ENCODE measurements around the gene RAPGEF5.

DNA sequence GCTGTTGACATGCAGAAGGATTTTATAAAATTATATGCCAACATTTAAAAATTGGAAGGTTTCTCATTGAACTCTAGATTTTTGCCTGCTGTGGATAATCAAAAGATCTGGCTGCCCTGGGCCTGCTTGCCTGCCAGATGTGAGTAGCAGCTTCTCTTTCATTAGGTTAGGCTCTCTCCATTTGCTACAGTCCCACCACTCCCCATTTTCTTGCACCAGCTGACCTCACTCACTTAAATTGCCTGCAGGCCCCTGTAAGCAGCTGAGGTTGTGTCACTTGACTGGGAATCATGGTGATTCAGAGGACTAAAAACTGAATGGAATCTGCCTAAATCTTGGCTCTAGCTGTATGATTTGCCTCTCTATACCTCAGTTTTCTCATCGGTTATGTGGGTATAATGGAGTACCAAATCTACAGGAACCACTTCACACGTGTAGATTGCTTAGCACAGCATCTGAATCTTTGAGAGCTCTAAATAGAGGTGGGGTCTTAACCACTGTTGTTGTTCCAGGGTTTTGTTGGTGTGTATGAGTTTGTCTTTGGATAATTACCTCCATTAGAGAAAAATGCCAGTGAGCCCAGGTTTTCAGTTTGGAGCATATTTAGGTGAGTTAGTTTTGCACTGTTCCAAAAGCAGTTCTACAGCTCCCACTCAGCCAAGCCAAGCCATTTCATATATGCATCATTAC is 18.6 kb upstream of the RAPGEF5 start:
- TF ChIP-seq, protein P1, sequence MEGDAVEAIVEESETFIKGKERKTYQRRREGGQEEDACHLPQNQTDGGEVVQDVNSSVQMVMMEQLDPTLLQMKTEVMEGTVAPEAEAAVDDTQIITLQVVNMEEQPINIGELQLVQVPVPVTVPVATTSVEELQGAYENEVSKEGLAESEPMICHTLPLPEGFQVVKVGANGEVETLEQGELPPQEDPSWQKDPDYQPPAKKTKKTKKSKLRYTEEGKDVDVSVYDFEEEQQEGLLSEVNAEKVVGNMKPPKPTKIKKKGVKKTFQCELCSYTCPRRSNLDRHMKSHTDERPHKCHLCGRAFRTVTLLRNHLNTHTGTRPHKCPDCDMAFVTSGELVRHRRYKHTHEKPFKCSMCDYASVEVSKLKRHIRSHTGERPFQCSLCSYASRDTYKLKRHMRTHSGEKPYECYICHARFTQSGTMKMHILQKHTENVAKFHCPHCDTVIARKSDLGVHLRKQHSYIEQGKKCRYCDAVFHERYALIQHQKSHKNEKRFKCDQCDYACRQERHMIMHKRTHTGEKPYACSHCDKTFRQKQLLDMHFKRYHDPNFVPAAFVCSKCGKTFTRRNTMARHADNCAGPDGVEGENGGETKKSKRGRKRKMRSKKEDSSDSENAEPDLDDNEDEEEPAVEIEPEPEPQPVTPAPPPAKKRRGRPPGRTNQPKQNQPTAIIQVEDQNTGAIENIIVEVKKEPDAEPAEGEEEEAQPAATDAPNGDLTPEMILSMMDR (optimal IDR thresholded peaks at IDR 0.05 in 1 of 3, IDR thresholded peaks at IDR 0.05 in 1 of 3, conservative IDR thresholded peaks at IDR 0.05 in 1 of 3; ENCODE audit: extremely low read depth in 1 of 3, insufficient read depth in 2 of 3, low read length in 3 of 3) = no peak
- TF ChIP-seq EZH2 (IDR thresholded peaks at IDR 0.05; ENCODE audit: low read length) = no peak

All from keratinocyte (primary cell).